ENCODE data around the gene COQ8B. TPM values are rescaled to one million over a fixed set of nuclear protein-coding genes. Genes with fewer than 3 reads are reported as not detected.

COQ8B gene
- total and polyA plus RNA-seq, 2 donors (not counting 1 experiment from before 2014, with no cell fraction given), result 58.9 to 62.6 TPM

- Histone ChIP-seq H3K79me2 (ENCODE audit: control insufficient read depth, insufficient read depth, low read length) (no peaks in the 10 kb centered on the region), H3K27me3 (replicated peaks in 1 of 4; ENCODE audit: control extremely low read depth in 1 of 4, control insufficient read depth in 3 of 4, insufficient read depth in 4 of 4, low read length in 3 of 4) (peaks cover 0 to 5% (median 0%) of the 10 kb centered on the region in 4 experiments), H3K4me2 (replicated peaks; ENCODE audit: low read depth, low read length, poor library complexity, severe bottlenecking) (no peak overlapping the region), H4K20me1 (ENCODE audit: control insufficient read depth, insufficient read depth, low read length, poor library complexity, severe bottlenecking) (no peaks in the 10 kb centered on the region), H3K36me3 (replicated peaks in 1 of 2; ENCODE audit: control extremely low read depth in 1 of 2, control insufficient read depth in 1 of 2, extremely low read depth in 1 of 2, insufficient read depth in 2 of 2, low read length in 1 of 2) (no peaks in the 10 kb centered on the region), H3K9me3 (ENCODE audit: control extremely low read depth in 1 of 3, control insufficient read depth in 2 of 3, insufficient read depth in 1 of 3, low read length in 2 of 3) (no peaks in the 10 kb centered on the region), H3K9ac (ENCODE audit: low read length) (no peak overlapping the region), H2AFZ (ENCODE audit: insufficient read depth, low read depth, low read length, poor library complexity, severe bottlenecking) (no peak overlapping the region), H3K27ac (ENCODE audit: low read length in 2 of 2) (no peak overlapping the region), H3K4me3 (ENCODE audit: control extremely low read depth in 1 of 5, extremely low read depth in 1 of 5, insufficient read depth in 1 of 5, low read depth in 2 of 5, low read length in 4 of 5) (no peak overlapping the region), H3K4me1 (ENCODE audit: control insufficient read depth in 2 of 2, insufficient read depth in 2 of 2, low read length in 2 of 2) (no peaks in the 10 kb centered on the region)
- CTCF ChIA-PET, result interaction anchor here (0.7 to 2.5 kb wide), 3 partner anchors 12 to 726 kb away, joined by 3 to 16 read pairs (median 5); no protein-coding TSS in a partner anchor
- no peak overlapping the region for H3K4me3 Mint-ChIP-seq
- H3K9me3 Mint-ChIP-seq (ENCODE audit: insufficient read depth), result no peaks in the 10 kb centered on the region
- TF ChIP-seq CTCF (IDR thresholded peaks at IDR 0.05) (no peak), EZH2 (IDR thresholded peaks at IDR 0.05; ENCODE audit: borderline replicate concordance, insufficient read depth, low read depth, low read length, poor library complexity, severe bottlenecking) (no peak)
- no peak overlapping the region for H3K27ac Mint-ChIP-seq
- 100% methylated on average over 2 of the region's 5 CpGs for WGBS (ENCODE audit: insufficient coverage)
- peaks cover 13% of the 10 kb centered on the region for H3K27me3 Mint-ChIP-seq
- ATAC-seq (ENCODE audit: low read depth) (no peak), DNase-seq (no peak)
- POLR2A ChIA-PET, result no interaction called here
- intact Hi-C loops (cut with micrococcal nuclease), result no loop called here
- no peaks in the 10 kb centered on the region for H3K4me1 Mint-ChIP-seq
Measured at GRCh38 chr19:40646743-40647254, 69.9 kb downstream of the COQ8B start.

- Histone ChIP-seq H3K4me1 (ENCODE audit: control insufficient read depth in 2 of 2, insufficient read depth in 2 of 2, low read length in 2 of 2) (peaks cover 5 to 8% of the 10 kb centered on the region in 2 donors), H3K4me2 (replicated peaks; ENCODE audit: low read depth, low read length, poor library complexity, severe bottlenecking) (no peak overlapping the region), H3K36me3 (replicated peaks in 1 of 2; ENCODE audit: control extremely low read depth in 1 of 2, control insufficient read depth in 1 of 2, extremely low read depth in 1 of 2, insufficient read depth in 2 of 2, low read length in 1 of 2) (no peaks in the 10 kb centered on the region), H3K9me3 (ENCODE audit: control extremely low read depth in 1 of 3, control insufficient read depth in 2 of 3, insufficient read depth in 1 of 3, low read length in 2 of 3) (no peaks in the 10 kb centered on the region), H2AFZ (ENCODE audit: insufficient read depth, low read depth, low read length, poor library complexity, severe bottlenecking) (no peak overlapping the region), H3K27ac (ENCODE audit: low read length in 2 of 2) (no peak overlapping the region), H4K20me1 (ENCODE audit: control insufficient read depth, insufficient read depth, low read length, poor library complexity, severe bottlenecking) (no peaks in the 10 kb centered on the region), H3K27me3 (replicated peaks in 1 of 4; ENCODE audit: control extremely low read depth in 1 of 4, control insufficient read depth in 3 of 4, insufficient read depth in 4 of 4, low read length in 3 of 4) (peaks cover 0 to 5% (median 0%) of the 10 kb centered on the region in 4 experiments), H3K79me2 (ENCODE audit: control insufficient read depth, insufficient read depth, low read length) (no peaks in the 10 kb centered on the region), H3K4me3 (ENCODE audit: control extremely low read depth in 1 of 5, extremely low read depth in 1 of 5, insufficient read depth in 1 of 5, low read depth in 2 of 5, low read length in 4 of 5) (no peak overlapping the region), H3K9ac (ENCODE audit: low read length) (no peak overlapping the region)
- Mint-ChIP-seq H3K4me3 (no peak overlapping the region), H3K27ac (no peak overlapping the region), H3K4me1 (peaks cover 9% of the 10 kb centered on the region), H3K27me3 (peaks cover 13% of the 10 kb centered on the region), H3K9me3 (ENCODE audit: insufficient read depth) (no peaks in the 10 kb centered on the region)
- WGBS (ENCODE audit: insufficient coverage), result 100% methylated on average over 4 of the region's 8 CpGs
- DNase-seq (no peak), ATAC-seq (ENCODE audit: low read depth) (no peak)
- ChIA-PET CTCF (interaction anchor here (0.6 to 2.0 kb wide), 2 partner anchors 8 to 100 kb away, joined by 3 to 5 read pairs; no protein-coding TSS in a partner anchor), POLR2A (no interaction called here)
- TF ChIP-seq CTCF (IDR thresholded peaks at IDR 0.05), result no peak
- TF ChIP-seq EZH2 (IDR thresholded peaks at IDR 0.05; ENCODE audit: borderline replicate concordance, insufficient read depth, low read depth, low read length, poor library complexity, severe bottlenecking), result no peak
- intact Hi-C loops (cut with micrococcal nuclease), result no loop called here
Measured at GRCh38 chr19:40642757-40643305, 73.9 kb downstream of the COQ8B start.
